Measurements from ENCODE around the gene PHYHIPL. TPM values are rescaled to one million over a fixed set of nuclear protein-coding genes. Genes with fewer than 3 reads are reported as not detected.

Gene PHYHIPL
- total RNA-seq, result not detected
- long read RNA-seq, result 0 reads

- DNase-seq (ENCODE audit: missing footprints) (no peak), ATAC-seq (no peak)
- intact Hi-C loops (cut with DNase I), result loop anchor here (5.0 kb wide), 1 partner anchor 209 kb away; no protein-coding TSS in a partner anchor
Observed at GRCh38 chr10:59176241-59177030, at the start of gene PHYHIPL. Gene PHYHIPL (plus strand): TSS chr10:59176643. CDS start chr10:59176854, 211 bp downstream.

- no peak for DNase-seq (ENCODE audit: missing footprints)
- intact Hi-C loops (cut with DNase I), result no loop called here
- ATAC-seq, result no peak
Observed at GRCh38 chr10:59126991-59127390, 49.5 kb upstream of the PHYHIPL start.

GRCh38 chr10:59127991-59128390 is 48.5 kb upstream of the PHYHIPL start:
- DNase-seq (ENCODE audit: missing footprints), result no peak
- intact Hi-C loops (cut with DNase I), result no loop called here
- ATAC-seq, result no peak

- DNase-seq (ENCODE audit: missing footprints) (no peak), ATAC-seq (no peak)
- intact Hi-C loops (cut with DNase I), result no loop called here
Observed at GRCh38 chr10:59129867-59130266, 46.6 kb upstream of the PHYHIPL start.

GRCh38 chr10:59131666-59132065 is 44.8 kb upstream of the PHYHIPL start:
- DNase-seq (ENCODE audit: missing footprints), result no peak
- intact Hi-C loops (cut with DNase I), result no loop called here
- no peak for ATAC-seq

GRCh38 chr10:59133841-59134593 is 42.4 kb upstream of the PHYHIPL start:
- DNase-seq (ENCODE audit: missing footprints) (no peak), ATAC-seq (no peak)
- intact Hi-C loops (cut with DNase I), result no loop called here

- DNase-seq (ENCODE audit: missing footprints) (no peak), ATAC-seq (no peak)
- intact Hi-C loops (cut with DNase I), result no loop called here
Observed at GRCh38 chr10:59134785-59135184, 41.7 kb upstream of the PHYHIPL start.

GRCh38 chr10:59135275-59135674 is 41.2 kb upstream of the PHYHIPL start:
- DNase-seq (ENCODE audit: missing footprints), result no peak
- intact Hi-C loops (cut with DNase I), result no loop called here

GRCh38 chr10:59138052-59138451 is 38.4 kb upstream of the PHYHIPL start:
- intact Hi-C loops (cut with DNase I), result no loop called here
- no peak for DNase-seq (ENCODE audit: missing footprints)
- ATAC-seq, result no peak

More at GRCh38 chr10:59135275-59135674, 41.2 kb upstream of the PHYHIPL start:
- ATAC-seq, result no peak

- intact Hi-C loops (cut with DNase I), result no loop called here
- DNase-seq (ENCODE audit: missing footprints) (no peak), ATAC-seq (no peak)
Observed at GRCh38 chr10:59143544-59143943, 32.9 kb upstream of the PHYHIPL start.

GRCh38 chr10:59148701-59149100 is 27.7 kb upstream of the PHYHIPL start:
- DNase-seq (ENCODE audit: missing footprints), result no peak
- intact Hi-C loops (cut with DNase I), result no loop called here
- ATAC-seq, result no peak

GRCh38 chr10:59155556-59155955 is 20.9 kb upstream of the PHYHIPL start:
- intact Hi-C loops (cut with DNase I), result no loop called here
- DNase-seq (ENCODE audit: missing footprints) (no peak), ATAC-seq (no peak)

GRCh38 chr10:59167512-59167911 is 8.9 kb upstream of the PHYHIPL start:
- ATAC-seq (no peak), DNase-seq (ENCODE audit: missing footprints) (no peak)
- intact Hi-C loops (cut with DNase I), result no loop called here

GRCh38 chr10:59172567-59172966 is 3.9 kb upstream of the PHYHIPL start:
- intact Hi-C loops (cut with DNase I), result no loop called here
- ATAC-seq (no peak), DNase-seq (ENCODE audit: missing footprints) (no peak)

- intact Hi-C loops (cut with DNase I), result no loop called here
- no peak for ATAC-seq
Observed at GRCh38 chr10:59173414-59173813, 3.0 kb upstream of the PHYHIPL start.

GRCh38 chr10:59175538-59176240 is 754 bp upstream of the PHYHIPL start:
- intact Hi-C loops (cut with DNase I), result loop anchor here (5.0 kb wide), 1 partner anchor 208 kb away; no protein-coding TSS in a partner anchor
- DNase-seq (ENCODE audit: missing footprints) (no peak), ATAC-seq (no peak)

More at GRCh38 chr10:59173414-59173813, 3.0 kb upstream of the PHYHIPL start:
- DNase-seq (ENCODE audit: missing footprints), result no peak

- DNase-seq (ENCODE audit: missing footprints) (no peak), ATAC-seq (no peak)
- intact Hi-C loops (cut with DNase I), result loop anchor here (5.0 kb wide), 1 partner anchor 210 kb away; no protein-coding TSS in a partner anchor
Observed at GRCh38 chr10:59177031-59177797, 771 bp downstream of the PHYHIPL start.

- ATAC-seq, result no peak
- DNase-seq (ENCODE audit: missing footprints), result no peak
- intact Hi-C loops (cut with DNase I), result loop anchor here (5.0 kb wide), 1 partner anchor 211 kb away; no protein-coding TSS in a partner anchor
Observed at GRCh38 chr10:59177836-59178235, 1.4 kb downstream of the PHYHIPL start.
